HG03045 (cell line): ENCODE results near the gene TRPM4.
"Not testable (repeated sequence)": the region's sequence is repeated elsewhere in the genome, so short reads cannot be mapped to it uniquely, and the experiment has no call there.

Source experiments
- ATAC-seq: cut with Tn5 transposase; IDR thresholded peaks from one replicate; pipeline ENCODE4 v1.9.1; 2021; ENCODE audit warnings: mild to moderate bottlenecking, moderate library complexity; ENCODE audit not compliant: unreplicated experiment

The TRPM4 gene

GRCh38 chr19:49157445-49158224 lies at the start of gene TRPM4:
TRPM4 (plus strand) TSS chr19:49157792; CDS start chr19:49157867, 75 bp downstream.
- ATAC-seq, result no peak

- no peak for ATAC-seq
Observed at GRCh38 chr19:49109051-49109450, 48.5 kb upstream of the TRPM4 start.

GRCh38 chr19:49109569-49110233 lies 47.9 kb upstream of the TRPM4 start:
- no peak for ATAC-seq

- no peak for ATAC-seq
Observed at GRCh38 chr19:49110567-49110966, 47.0 kb upstream of the TRPM4 start.

- no peak for ATAC-seq
Observed at GRCh38 chr19:49111218-49111998, 46.2 kb upstream of the TRPM4 start.

DNA sequence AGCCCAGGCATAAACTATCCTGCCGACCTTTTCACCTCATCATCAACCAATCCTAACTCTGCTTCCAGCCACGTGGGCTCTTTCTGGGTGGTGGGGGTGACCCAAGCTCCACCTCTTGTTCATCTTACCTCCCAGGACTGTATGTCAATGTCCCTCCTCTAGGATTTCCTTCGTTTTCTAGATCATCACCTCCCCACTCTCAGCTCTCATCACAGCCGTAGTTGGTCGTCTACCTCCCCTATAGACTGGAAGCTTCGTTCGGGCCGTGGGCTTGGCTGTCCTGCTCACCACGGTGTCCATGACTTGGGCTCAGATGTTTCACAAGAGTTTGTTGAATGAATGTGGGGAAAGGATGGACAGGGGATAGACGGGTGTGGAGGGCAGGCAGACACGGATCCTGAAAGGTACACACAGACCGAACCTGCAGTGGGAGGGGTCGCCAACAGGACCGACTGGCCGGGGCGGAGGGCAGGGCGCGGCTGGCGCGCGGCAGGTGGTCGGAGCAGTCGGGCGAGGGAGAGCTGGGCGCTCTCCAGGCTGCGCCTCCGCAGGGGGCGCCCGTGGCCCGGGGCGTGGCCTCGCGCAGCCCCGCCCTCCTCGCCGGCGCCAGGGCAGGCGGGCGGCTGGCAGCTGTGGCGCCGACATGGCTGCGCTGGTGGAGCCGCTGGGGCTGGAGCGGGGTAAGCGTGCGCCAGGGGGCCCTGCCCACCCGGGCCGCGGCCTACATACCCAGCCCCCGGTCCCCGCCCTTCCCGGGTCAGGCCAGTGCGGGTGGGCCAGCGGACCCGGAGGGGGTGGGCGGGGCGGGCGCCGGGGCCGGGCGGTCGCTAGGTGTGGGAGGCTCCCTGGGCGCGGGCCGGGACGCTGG lies 43.6 kb upstream of the TRPM4 start, which contains the start of gene LIN7B:
TSS of gene LIN7B (plus strand) at position 609 of the 868 bp plus-strand sequence. CDS start at position 644, 35 bp downstream.
- peak; percentile 42 for ATAC-seq

GRCh38 chr19:49114630-49115363 lies 42.8 kb upstream of the TRPM4 start:
- ATAC-seq, result no peak

- ATAC-seq, result no peak
Observed at GRCh38 chr19:49116544-49116943, 41.0 kb upstream of the TRPM4 start.

GRCh38 chr19:49117677-49118564 lies 39.7 kb upstream of the TRPM4 start:
- no peak for ATAC-seq

DNA sequence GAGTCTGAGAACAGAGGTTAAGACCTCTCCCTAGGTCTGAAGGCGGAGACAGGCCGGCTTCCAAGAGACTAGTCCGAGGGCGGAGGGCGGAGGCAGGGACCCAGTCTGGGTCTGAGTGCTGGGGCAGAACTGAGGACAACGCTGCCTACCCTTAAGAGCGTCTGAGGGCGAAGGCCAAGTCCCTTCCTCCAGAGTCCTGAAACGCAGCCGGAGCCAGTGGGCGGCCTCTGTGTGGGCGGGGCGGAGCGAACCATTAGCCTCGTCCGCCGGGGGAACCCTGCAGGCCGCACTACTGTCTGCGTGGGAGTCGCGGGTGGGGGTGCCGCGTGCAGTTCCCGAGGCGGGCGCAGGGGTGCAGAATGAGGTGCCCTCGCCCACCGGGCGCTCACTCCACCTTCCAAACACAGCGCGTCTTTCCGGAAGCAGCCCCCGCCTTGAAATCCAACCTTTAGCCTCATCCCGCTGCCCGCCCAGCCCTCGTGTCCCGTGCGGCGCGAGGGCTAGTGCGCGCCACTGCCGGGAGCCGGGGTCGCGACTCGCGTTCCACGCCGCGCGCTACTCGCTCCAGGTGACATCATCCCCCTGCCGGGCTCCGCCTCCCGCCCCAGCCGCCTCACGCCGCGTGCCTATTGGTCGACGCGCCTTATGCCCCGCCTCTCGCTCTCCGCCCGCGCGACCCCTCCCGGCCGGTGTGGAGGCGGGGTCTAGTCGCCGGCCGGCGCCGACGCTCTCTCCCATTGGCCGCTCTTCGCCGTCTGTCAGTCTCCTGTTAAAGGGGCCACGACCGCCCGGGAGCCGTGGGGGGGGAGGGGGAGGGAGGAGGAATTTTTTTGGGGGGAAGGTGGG lies 38.8 kb upstream of the TRPM4 start, which contains the start of gene C19orf73:
TSS of gene C19orf73 (minus strand) at position 579 of the 846 bp plus-strand sequence. CDS start at position 458, 121 bp downstream.
- peak; percentile 74 for ATAC-seq

- ATAC-seq, result no peak
Observed at GRCh38 chr19:49119411-49120324, 37.9 kb upstream of the TRPM4 start, which contains the start of gene PPFIA3. PPFIA3 (plus strand) TSS chr19:49119544; CDS start chr19:49127874, 8,330 bp downstream.

GRCh38 chr19:49120325-49120683 lies 37.3 kb upstream of the TRPM4 start:
- no peak for ATAC-seq

DNA sequence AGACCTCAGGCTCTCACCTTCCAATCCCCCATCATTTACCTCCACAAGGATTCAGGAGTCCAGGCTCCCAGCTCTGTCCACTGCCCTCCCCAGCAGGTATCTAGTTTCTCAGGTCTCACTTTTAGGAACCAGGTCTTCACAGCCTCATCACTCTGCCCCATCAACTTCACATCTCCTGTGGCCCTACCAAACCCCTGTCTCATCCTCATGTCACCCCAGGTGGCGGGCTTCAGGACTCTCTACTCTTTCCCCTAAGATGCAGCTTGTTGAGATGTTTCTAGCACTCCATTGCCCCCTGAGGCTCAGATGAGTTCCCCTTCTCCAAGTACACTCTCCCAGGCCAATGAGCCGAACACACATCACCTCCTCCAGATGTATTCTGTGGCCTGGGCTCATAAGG lies 36.7 kb upstream of the TRPM4 start:
- ATAC-seq, result no peak

GRCh38 chr19:49121841-49122240 lies 35.8 kb upstream of the TRPM4 start:
- not testable (repeated sequence) for ATAC-seq

DNA sequence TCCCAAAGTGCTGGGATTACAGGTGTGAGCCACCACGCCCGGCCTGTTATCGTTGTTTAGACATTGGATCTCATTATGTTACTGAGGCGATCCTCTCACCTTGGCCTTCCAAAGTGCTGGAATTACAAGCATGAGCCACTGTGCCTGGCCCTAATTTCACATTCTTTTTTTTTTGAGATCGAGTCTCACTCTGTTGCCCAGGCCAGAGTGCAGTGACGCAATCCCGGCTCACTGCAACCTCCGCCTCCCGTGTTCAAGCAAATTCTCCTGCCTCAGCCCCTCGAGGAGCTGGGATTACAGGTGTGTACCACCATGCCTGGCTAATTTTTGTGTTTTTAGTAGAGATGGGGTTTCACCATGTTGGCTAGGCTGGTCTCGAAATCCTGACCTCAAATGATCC lies 34.3 kb upstream of the TRPM4 start:
- not testable (repeated sequence) for ATAC-seq

GRCh38 chr19:49125025-49125731 lies 32.4 kb upstream of the TRPM4 start:
- ATAC-seq, result no peak
